ENCODE results near the gene ZNF550.

DNA sequence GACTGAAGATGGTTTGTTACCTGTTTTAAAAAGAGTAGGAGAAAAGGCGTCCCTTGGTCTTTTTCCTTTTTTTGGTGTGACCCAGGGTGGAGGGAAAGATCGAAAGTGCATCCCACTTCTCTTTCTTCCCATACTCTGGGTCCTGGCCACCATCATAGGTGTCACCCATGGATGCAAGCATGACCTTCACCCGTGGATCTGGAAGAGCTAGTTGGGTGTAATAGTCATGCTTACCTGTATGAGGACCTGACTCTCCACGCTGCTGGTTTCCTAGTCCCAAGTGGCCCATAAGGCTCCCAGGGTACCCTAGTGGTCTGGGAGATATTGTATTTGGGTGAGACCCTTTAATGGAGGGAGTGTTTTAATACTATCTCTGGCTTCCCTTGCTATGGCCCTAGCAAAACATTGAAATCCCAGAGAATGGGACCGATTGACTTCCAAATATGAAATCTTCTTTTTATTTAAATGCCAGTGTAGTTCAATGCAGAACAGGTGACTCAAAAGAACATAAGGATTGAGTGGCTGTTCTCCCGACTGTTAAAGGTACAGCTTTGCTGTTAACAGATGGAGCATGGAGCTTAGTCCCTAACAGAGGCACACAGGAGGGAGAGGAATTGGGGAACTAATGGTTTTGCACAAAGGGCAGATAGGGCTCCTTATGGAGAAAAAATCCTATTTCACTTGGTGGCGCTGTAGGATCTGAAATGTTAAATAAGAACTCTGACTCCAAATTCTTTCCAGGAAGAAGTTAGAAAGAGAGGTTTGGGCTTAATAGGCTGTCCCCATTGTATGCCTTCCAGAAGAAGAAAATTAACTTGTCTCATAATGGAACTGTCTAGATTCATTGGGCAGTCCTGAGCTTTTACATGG, 7.0 kb upstream of the ZNF550 start:
- TF ChIP-seq, protein P1, sequence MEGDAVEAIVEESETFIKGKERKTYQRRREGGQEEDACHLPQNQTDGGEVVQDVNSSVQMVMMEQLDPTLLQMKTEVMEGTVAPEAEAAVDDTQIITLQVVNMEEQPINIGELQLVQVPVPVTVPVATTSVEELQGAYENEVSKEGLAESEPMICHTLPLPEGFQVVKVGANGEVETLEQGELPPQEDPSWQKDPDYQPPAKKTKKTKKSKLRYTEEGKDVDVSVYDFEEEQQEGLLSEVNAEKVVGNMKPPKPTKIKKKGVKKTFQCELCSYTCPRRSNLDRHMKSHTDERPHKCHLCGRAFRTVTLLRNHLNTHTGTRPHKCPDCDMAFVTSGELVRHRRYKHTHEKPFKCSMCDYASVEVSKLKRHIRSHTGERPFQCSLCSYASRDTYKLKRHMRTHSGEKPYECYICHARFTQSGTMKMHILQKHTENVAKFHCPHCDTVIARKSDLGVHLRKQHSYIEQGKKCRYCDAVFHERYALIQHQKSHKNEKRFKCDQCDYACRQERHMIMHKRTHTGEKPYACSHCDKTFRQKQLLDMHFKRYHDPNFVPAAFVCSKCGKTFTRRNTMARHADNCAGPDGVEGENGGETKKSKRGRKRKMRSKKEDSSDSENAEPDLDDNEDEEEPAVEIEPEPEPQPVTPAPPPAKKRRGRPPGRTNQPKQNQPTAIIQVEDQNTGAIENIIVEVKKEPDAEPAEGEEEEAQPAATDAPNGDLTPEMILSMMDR (optimal IDR thresholded peaks at IDR 0.05 in 1 of 3, IDR thresholded peaks at IDR 0.05 in 1 of 3, conservative IDR thresholded peaks at IDR 0.05 in 1 of 3; ENCODE audit: extremely low read depth in 1 of 3, insufficient read depth in 2 of 3, low read length in 3 of 3), result no peak
- TF ChIP-seq EZH2 (IDR thresholded peaks at IDR 0.05; ENCODE audit: low read length), result no peak

Data from keratinocyte (primary cell).